COLO668 (cell line): ENCODE data around the gene HSPBP1.

Experiments
- DNase-seq: peaks from one replicate; lab custom pipeline; 2025; ENCODE audit not compliant: unreplicated experiment; lab: John Stamatoyannopoulos, UW

Gene HSPBP1

DNA sequence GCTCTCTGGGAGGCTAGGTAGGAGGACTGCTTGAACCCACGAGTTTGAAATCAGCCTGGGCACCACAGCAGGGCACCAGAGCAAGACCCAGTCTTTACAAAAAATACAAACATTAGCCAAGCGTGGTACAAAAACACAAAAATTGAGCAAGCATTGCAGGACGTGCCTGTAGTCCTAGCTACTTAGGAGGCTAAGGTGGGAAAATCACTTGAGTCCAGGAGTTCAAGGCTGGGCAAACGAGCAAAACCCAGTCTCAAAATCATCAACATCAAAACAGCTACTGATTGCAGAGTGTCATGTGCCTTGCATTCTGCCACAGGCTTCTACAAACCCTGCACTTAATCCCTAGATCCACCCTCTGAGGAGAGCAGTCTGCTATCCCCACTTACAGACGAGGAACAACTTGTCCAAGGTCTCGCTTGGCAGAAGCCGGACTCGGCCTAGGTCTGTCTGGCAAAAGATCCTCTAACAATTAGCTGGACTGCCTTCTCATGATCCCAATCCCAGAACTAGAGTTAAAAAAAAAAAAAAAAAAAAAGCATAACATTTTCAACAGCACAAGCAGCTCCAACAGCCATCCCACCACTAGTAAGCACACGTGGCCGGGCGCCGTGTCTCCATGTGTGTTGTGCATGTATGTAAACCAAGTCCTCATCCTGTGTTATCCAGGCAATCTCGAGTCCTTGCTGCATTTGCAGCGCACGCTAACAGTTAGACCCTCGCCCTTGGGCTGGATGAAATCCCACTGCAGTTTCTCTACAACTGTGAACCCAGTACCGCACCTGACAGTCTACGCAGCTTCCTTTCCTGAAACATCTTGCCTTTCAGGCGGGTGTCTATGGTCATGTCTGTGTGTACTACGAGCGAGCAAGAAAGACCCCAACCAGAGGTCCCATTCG, 23.1 kb downstream of the HSPBP1 start:
- DNase-seq: peak; percentile 39

GRCh38 chr19:55255618-55256423, 24.1 kb downstream of the HSPBP1 start:
- peak; percentile 53 for DNase-seq

DNA sequence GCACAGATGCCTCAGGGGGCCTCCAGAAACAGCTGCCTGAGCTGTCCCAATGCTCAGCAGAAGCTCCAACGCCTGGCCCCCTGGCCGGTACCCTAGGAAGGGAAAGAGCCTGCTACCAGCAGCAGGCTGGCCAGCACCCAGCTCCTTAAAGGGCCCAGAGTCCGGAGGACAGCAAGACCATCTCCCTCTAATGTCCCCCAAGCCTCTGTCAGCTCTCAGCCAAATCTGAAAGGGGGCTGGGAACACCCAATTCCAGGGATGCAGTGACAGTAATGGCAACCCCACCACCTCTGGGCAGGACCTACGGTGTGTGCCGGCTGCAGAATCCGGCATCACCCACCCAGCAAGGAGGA, 25.3 kb downstream of the HSPBP1 start:
- peak; percentile 43 for DNase-seq

DNA sequence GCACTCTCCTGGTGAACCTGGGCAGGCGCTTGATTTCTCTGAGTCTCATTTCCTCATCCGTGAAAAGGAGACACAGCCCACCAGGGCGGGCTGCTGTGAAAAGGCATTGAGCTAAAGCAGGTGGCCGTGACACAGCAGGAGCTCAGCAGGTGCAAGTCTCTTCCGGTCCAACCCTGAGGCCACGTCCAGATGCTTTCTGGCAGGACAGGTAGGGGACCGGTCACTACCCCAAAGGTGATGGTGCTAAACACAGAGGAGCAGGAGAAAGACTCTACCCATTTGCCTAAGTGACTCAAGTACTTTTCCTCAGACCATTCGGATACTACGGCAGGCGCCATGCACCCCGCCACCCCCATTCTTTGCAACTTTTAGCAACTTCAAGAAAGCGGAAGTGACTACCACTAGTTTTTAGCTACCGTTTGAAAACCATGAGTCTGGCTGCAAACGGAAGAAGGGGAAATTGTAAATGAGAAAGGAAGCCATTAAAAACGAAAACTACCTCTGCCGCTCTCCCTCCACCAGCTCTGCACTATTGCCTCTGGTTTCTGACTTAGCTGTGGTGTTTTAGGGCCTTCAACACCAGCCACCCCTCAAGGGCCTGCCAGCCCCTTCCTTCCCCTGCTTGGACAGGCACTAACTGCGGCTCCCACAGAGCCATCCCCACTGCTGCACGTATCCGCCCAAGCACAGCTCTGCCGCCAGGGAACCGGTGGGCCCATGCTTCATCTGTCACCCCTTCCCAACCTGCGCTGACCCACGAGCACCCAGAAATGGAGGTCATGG, 25.9 kb downstream of the HSPBP1 start:
- DNase-seq: peak; percentile 94

GRCh38 chr19:55252760-55253663, 26.9 kb downstream of the HSPBP1 start:
- DNase-seq: peak; percentile 15

DNA sequence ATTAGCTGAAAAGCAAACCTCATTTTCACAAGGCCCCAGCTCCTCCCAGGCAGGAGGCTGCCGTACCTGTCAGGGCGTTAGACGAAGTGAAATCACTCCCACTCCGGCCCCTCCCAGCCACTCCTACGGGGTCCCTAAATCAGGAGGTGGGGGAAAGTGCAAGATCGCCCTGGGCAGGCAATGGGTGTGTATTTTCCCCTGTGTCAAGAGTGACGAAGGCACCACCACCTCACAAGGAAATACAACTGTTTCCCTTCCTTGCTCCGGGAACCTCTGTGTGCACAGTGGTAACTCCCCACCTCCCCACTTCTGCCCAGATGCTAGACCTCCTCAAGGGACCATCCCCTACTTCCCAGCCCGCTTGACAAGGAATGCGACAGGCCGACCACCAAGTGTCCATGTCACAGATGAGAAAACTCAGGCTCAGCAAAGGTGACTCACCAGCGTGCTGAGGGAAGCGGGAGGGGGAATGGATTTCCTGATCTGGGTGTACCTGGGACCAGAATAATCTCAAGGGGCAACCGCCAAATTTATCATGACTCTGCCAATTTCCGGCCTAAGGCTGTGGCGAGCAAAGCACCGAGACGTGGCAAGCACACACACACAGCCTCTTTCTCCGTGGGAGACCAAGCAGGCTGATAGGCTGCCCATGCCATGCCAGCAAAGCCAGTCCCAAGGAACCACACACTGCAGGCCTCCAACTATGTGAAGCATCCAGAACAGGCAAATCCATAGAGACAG, 28.4 kb downstream of the HSPBP1 start:
- peak; percentile 25 for DNase-seq

DNA sequence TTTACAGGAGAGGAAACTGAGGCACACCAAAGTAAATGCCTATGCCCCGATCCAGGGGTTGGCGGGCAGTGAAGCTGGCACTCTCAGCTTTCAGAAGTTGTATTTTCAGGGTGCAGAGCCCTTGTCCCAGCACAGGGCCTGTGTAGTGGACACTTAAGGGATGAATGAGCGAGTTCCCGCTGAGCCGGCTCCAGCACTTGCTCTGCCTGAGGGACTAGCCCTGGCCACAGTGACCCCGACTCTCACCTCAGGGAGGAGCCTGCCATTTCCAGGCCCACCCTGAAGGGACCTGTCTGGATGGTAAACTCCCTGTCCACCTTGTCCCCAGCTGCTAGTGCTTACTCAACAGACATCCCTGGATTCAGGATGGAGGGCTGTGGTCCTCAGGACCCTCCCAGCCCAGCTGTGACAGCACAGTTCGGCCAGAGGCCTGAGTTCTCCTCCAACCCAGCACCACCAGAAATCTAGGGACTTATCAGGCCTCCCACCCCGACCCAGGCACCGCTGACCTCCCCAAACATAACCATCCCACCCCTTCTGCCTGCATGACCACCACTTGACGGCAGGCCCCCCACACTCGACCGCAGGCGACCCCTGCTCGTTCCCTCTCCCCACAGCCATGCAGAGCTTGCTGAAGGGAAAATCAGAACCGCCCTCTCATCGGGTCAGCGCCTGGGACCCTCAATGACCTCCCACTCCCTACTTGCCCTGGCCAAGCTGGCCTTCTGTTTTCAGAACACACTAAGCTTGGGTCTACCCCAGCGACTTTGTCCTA, 29.5 kb downstream of the HSPBP1 start:
- DNase-seq: no peak

DNA sequence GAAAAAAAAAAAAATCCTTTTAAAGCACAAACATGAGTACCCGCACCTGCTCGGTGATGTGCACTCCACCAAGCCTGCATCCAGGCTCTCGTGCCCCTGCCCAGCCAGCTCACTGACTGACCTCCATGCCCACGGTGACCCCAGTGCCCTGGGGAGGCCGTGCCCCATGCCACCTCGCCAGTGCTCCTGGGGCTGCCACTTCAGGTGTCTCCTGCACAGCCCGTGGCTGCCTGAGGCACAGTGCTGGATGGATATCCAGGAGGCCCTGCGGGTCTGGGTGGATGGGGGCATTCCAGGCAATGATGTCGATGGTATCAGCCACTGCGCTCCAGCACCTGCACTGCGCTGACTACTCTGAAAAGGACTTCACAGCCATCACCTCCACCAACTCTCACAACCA, 30.1 kb downstream of the HSPBP1 start:
- no peak for DNase-seq

DNA sequence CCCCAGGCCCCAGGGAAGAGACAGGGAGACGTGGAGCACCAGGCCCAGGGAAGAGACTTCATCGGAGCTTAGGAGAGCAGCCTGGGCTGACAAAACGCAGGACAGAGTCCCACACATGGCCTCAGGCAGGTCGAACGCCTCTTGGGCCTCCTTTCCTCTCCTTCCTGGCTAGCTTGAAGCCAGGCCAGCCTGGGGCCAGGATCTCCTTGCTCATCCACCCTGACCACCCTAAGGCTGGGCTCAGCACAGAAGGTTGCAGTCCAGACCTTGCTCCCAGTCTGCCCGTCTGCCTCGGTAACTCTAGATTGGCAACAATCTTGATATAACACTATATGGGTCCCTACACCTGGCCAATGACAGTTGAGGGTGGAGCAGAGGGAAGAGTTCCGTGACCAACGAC, 31.2 kb downstream of the HSPBP1 start:
- no peak for DNase-seq

GRCh38 chr19:55248166-55248675, 31.7 kb downstream of the HSPBP1 start:
- no peak for DNase-seq

GRCh38 chr19:55247621-55248099, 32.2 kb downstream of the HSPBP1 start:
- DNase-seq: peak; percentile 87

- no peak for DNase-seq
Observed at GRCh38 chr19:55246462-55247451, 33.2 kb downstream of the HSPBP1 start.

- DNase-seq: no peak
Observed at GRCh38 chr19:55245236-55245904, 34.5 kb downstream of the HSPBP1 start.

DNA sequence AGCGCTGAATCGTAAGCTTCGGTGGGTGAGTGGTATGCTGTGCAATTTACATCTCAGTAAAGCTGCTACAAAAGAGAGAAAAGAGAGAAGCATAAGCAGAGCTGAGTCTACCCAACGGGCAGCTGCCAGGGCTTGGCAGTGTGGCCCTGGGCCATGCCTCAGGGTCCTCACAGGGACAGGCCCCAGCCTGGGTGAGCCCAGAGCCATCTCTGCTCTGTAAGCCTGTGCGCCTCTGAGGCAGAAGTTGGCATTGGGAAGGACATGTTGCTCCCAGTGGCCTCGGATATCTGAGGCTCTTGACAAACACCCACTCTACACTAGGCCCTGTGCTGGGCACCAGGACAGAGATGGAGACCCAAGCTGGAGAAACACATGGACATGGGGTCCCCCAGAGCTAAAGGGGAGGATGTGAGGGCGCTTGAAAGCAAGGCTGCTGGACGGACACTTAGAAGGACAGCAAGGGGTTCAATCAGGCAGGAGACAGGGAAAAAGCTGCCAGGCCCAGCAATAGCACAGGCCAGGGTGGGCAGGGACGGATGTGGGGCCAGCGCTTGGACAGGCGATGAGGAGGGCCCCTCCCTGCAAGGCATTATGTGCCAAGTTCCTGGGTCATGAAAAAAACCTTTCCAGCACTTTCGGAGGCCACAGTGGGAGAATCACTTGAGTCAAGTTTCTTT, 35.8 kb downstream of the HSPBP1 start:
- DNase-seq: no peak

DNA sequence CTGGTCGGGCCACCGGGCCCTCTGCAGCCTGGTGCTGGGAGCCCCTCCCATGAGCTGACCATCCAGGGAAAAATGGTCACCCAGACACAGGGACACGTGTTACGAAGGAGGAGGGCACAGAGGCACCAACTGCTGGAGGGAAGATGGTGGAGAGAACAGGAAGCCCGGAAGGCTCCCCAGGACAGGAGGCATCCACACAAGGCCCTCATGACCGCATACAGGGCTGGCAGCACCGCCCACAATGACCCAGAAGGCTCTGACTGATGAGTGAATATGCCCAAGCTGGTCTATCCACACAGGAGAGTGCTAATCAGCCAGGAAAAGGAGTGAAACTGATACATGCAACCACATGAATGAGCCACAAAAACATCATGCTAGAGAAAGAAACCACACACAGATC, 37.4 kb downstream of the HSPBP1 start:
- no peak for DNase-seq

DNA sequence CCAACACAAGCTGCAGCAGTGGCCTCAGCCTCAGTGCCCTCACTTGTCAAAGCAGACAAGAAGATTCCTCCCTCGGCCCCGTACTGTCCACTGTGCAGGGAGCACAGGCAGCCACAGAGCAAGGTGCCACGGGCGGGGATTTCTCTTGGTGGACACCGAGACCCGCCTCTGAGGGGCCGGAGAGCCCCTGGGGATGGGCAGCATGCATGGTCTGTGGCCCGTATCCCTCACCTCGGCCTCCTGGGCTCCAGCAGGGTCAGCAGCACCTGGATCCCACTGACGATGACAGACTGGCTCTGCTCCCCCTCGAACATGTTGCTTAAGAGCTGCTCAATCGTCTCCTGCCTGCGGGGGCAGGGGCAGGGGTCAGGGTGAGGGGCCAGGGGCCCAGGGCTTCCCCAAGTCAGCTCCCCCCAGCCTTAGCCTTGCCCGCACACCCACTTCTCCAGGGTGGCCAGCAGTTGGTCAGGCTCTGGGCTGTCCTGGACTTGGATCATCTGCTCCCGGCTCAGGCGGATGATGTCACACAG, 37.9 kb downstream of the HSPBP1 start:
- DNase-seq: no peak
